Fibroblast of pulmonary artery (primary cell): ENCODE data around the gene EIF2S2.

Experiments
- DNase-seq: peaks from one replicate; pipeline ENCODE4 v3.0.0-alpha.2; 2010; ENCODE audit warnings: low read depth
- H3K4me3 ChIP-seq: replicated peaks from 2 replicates; pipeline ENCODE4 v1.5.1; 2011; ENCODE audit warnings: low read depth, mild to moderate bottlenecking, control low read depth, low read length, moderate library complexity
- TF ChIP-seq, protein P1 (sequence below): IDR thresholded peaks from 2 replicates; pipeline ENCODE4 v1.5.1; 2011; ENCODE audit warnings: mild to moderate bottlenecking, control low read depth, low read length, inconsistent platforms; ENCODE audit errors: missing control alignments

The EIF2S2 gene

DNA sequence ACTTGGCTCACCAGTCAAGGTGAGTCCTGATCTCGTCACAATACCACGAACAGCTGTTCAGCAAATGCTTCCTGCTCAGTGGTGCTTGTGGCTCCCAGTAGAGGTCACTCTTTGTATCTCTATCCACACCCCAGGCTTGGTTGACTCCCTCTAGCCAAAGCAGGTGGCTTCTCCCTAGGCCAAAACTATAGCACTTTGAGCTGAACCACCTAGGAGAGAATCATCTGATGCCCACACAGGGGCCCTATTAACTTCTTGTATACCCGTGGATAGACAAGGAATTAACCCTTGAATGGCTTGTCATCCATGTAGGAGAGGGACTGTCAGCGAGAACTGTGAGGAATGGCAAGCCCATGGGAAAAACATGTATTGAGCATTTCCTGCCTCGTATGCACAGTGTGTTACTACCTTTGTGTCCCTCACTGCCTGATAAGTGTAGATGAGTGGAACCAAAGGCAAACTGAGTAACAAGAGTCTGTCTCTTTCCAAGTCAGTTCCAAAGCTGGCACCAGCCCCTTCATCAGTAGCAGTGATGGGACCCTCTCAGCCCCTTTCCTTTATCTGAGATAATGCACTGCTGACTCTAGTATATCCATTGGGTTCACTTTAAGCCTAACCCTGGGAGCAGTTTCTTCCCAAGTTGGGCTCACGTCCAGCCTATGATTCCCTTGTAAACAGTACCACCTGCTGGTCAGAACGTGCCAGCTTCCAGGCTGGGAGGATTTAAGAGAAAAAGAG lies 42.5 kb downstream of the EIF2S2 start:
- H3K4me3 ChIP-seq, result no peak overlapping the region
- TF ChIP-seq, protein P1, sequence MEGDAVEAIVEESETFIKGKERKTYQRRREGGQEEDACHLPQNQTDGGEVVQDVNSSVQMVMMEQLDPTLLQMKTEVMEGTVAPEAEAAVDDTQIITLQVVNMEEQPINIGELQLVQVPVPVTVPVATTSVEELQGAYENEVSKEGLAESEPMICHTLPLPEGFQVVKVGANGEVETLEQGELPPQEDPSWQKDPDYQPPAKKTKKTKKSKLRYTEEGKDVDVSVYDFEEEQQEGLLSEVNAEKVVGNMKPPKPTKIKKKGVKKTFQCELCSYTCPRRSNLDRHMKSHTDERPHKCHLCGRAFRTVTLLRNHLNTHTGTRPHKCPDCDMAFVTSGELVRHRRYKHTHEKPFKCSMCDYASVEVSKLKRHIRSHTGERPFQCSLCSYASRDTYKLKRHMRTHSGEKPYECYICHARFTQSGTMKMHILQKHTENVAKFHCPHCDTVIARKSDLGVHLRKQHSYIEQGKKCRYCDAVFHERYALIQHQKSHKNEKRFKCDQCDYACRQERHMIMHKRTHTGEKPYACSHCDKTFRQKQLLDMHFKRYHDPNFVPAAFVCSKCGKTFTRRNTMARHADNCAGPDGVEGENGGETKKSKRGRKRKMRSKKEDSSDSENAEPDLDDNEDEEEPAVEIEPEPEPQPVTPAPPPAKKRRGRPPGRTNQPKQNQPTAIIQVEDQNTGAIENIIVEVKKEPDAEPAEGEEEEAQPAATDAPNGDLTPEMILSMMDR, result peak; percentile 90
- DNase-seq, result peak; percentile 91

DNA sequence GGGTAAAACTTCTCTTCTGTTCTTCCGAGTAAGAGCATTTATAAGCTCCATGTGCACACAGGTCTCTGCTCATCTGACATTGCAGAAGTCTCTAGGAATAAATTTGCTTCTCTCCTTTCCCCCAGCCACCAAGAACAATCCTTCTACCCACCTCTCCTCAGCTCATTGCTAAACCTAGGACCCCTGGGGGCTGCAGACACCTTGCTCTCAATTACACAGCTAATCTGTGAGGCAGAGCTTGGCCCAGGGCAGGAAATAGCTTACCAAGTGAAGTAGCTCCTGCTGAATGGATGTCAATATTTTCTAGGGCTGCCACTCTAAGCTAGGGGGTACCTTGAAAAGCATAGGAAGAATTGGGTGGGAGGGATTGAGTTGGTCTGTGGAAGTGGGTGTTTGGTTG lies 44.0 kb downstream of the EIF2S2 start:
- TF ChIP-seq, protein P1, result no peak
- DNase-seq, result no peak
- H3K4me3 ChIP-seq, result no peak overlapping the region

DNA sequence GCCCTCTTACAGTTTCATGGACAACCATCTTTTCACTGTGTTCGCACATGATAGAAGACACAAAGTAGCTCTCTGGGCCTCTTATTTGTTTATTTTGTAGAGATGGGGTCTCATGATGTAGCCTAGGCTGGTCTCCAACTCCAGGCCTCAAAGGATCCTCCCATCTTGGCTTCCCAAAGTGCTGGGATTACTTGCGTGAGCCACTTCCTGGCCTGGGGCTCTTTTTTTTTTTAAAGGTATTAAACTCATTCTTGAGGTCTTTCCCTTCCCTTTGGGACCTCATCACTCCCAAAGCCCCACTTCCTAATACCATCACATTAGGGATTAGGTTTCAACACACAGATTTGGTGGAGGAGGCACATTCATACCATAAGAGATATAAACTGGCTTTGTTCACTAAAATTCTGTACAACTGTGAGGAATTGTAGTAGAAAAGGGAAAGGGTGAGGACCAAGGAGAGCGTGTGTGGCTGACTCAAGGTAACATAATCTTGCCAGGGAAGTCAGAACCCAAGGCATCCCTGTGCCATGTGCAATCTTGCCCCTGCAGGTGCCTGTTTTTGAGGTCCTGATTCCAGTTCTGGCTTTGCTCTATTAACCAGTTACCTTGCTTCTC lies 45.5 kb downstream of the EIF2S2 start:
- H3K4me3 ChIP-seq, result no peak overlapping the region
- TF ChIP-seq, protein P1, result no peak
- DNase-seq, result no peak

DNA sequence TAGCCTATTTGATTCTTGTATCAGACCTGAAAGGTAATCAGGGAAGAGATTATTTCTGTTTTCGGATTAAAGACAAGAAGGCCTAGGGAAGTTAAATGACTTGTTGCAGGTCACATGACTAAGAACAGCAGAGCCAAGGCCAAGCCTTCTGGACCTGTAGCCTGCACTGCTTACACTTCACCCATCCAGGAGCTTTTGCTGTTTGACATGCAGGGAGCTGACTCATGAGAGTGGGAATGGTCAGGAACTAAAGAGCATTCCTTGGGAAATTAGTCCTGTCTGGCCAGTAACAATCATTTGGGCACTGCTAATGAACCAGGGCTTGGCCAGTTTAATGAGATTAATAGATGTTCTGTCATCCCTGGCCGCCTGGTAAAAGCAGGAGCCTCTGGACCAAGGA lies 46.8 kb downstream of the EIF2S2 start:
- H3K4me3 ChIP-seq, result no peak overlapping the region
- DNase-seq, result peak; percentile 60
- TF ChIP-seq, protein P1, result no peak

DNA sequence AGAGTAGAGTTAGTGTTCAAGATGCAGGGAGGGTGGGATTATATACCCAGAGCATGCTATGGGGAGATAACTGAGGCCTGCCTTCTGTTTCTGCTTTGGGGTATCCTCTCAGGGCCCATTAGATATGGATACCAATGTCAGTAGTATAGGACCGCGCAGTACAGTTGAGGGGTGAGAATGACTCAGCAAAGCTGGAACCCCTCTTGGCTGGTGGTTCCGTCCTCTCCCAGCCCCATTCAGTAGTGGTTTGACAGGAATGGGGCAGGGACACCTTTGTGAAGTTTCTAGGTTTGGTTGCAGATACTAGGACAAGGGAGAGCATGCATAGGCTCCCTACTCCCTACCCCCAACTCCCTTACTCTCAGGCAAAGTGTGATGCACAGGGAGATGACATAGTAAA lies 47.8 kb downstream of the EIF2S2 start:
- H3K4me3 ChIP-seq, result no peak overlapping the region
- no peak for DNase-seq
- TF ChIP-seq, protein P1, result no peak

DNA sequence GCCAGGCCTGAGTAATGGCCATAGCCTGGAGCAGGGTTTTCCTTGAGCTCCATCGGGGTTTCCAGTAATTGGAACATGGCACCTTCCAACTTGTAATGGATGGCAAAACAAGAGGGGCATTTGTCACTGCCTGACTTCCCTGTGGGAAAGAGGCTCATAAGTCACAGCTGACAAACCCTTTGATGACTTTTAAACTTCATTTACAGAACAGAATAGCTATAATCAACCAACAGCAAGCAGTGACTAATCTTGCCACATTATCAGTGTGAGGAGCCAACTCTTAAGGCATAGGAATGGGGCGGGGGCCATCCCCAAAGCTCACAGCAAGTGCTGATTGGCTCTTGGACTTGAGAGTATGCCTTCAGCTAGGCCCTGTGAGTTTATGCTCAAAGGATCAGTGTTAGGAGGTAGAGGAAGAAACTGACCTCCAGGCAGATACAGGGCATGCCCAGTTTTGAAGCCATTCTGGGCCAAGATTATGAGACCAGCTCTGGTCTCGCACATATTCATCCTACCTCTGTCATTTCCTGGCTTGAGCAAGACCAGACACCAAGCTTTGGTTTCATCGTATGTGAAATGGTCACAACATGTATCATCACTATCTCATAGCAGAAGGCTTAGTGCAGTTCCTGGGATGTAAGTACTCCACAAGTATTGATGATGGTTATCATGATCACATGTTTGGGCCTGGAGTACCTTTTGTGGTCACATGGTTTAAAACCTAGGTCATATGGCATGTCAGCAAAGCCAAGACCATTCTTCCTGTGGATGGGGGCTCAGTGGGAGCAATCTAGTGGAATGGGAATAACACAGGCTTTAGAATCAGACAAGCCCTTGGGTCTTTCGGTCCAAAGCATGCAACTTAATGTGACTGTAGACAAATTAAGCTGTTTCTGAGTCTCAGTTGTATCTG lies 49.2 kb downstream of the EIF2S2 start:
- DNase-seq, result peak; percentile 28
- no peak overlapping the region for H3K4me3 ChIP-seq
- TF ChIP-seq, protein P1, result no peak
